GM13977 (cell line): ENCODE data around the gene PLCB1.

Experiments
- DNase-seq: peaks from one replicate; pipeline ENCODE4 v3.0.0; 2012; ENCODE audit warnings: low spot score
- in situ Hi-C: fragments of 300-500 bp; cut with MboI; formaldehyde crosslinking; loops from one replicate; pipeline ENCODE4 v1.12.0; 2022; ENCODE audit warnings: low sequenced_read_pairs, low pct_unique_long_range_greater_than_20kb, mixed read lengths, inconsistent platforms; ENCODE audit not compliant: unreplicated experiment
- TF ChIP-seq, protein P1 (sequence below): IDR thresholded peaks from 2 replicates; pipeline ENCODE4 v1.5.1; 2012; ENCODE audit warnings: mild to moderate bottlenecking, control low read depth; ENCODE audit not compliant: insufficient read depth; ENCODE audit errors: extremely low read depth, missing control alignments

PLCB1 gene

DNA sequence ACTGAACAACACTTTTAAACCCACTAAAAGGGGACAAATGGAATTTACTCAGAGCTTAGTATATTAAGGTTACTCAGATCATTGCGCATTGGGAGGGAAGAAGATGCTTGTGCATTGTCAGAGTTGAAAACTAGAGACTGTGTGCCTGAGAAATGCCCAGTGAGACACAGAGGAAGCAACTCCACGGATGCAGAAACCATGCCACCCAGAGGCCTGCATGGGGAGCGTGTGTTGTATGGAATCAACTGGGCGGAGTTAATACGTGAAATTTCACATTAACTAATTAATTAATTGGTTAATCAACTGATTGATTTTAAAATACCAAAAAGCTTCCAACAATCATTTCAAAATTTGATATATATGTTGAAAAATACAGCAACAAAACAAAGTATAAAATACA is 391.6 kb downstream of the PLCB1 start:
- in situ Hi-C loops, result no loop called here
- DNase-seq, result no peak
- TF ChIP-seq, protein P1, sequence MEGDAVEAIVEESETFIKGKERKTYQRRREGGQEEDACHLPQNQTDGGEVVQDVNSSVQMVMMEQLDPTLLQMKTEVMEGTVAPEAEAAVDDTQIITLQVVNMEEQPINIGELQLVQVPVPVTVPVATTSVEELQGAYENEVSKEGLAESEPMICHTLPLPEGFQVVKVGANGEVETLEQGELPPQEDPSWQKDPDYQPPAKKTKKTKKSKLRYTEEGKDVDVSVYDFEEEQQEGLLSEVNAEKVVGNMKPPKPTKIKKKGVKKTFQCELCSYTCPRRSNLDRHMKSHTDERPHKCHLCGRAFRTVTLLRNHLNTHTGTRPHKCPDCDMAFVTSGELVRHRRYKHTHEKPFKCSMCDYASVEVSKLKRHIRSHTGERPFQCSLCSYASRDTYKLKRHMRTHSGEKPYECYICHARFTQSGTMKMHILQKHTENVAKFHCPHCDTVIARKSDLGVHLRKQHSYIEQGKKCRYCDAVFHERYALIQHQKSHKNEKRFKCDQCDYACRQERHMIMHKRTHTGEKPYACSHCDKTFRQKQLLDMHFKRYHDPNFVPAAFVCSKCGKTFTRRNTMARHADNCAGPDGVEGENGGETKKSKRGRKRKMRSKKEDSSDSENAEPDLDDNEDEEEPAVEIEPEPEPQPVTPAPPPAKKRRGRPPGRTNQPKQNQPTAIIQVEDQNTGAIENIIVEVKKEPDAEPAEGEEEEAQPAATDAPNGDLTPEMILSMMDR, result no peak

DNA sequence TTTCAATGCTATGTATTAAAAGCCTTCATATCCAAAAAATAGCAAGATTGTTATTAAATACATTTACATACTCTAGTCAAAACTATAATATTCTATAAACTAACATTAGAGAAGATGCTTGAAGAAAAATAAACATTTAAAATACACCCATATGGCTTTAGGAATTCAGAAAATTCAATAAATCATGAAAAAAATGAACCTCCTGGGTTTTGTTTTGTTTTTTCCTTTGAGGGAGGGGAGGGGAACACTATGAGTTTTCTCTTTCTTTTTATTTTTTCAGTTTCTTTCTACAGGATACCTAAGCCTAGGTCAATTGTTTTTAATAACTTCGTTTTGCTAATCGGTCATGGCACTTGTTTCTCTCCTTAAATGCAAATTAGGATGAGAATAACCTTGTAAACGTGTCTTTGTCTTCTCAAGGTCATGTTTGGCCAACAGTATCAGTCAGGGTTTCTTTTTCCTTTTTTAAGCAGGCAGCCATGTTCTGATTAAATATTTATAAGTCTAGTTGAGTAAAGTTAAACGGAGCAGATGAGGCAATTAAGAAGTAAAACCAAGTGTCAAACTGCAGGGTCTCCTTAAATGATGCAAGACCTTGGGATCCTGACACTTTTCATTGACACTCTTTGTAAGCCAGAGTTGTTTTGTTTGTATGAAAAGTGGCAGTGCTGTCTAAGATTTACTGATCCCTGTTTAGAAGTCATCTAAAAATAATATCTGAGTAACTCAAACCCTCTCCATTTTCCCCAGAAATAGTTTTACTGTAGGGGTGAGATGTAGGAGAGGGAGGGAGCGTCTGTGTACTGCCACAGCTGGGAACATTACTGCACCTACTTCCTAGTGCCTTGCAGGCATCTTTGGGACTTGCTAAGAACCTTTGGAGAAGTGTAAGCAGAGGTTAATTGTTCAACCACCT is 392.3 kb downstream of the PLCB1 start:
- DNase-seq, result no peak

DNA sequence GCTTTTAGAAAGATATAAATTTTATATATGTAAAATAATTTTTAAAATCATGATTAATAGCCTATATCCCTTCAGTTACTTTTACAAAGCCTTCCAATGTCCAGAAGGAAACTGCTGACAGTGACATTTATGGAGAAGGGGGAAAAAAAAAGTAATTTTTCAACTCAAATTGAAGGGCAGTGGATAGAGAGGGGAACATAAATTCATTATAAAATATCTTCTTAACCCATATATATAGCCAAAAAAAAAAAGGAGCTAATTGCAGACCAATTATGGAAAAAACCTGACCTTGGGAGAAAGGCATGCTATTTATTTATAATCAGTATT is 392.9 kb downstream of the PLCB1 start:
- TF ChIP-seq, protein P1, result no peak
- no peak for DNase-seq
- in situ Hi-C loops, result no loop called here

More for the DNA sequence above, 392.3 kb downstream of the PLCB1 start:
- in situ Hi-C loops, result no loop called here
- TF ChIP-seq, protein P1, result no peak

DNA sequence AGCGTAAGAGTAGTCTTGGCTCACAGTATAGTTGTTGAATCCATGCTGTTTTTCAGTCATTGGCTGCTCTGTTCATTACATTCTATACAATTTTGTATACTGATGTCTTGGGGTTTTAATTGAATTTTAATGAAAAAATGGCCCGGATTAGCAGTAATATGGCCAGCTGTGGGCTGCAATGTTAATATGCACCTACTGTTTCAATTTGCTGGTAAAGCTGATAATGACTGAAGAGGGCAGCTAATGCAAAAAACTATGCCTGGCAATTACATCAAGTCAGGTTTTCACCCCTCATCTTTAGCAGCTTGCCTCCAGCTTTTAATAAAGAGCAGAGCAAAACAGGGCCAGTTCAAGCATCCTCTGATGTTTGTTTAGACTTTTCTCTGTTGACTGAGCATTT is 394.5 kb downstream of the PLCB1 start:
- in situ Hi-C loops, result no loop called here
- TF ChIP-seq, protein P1, result no peak
- DNase-seq, result no peak

DNA sequence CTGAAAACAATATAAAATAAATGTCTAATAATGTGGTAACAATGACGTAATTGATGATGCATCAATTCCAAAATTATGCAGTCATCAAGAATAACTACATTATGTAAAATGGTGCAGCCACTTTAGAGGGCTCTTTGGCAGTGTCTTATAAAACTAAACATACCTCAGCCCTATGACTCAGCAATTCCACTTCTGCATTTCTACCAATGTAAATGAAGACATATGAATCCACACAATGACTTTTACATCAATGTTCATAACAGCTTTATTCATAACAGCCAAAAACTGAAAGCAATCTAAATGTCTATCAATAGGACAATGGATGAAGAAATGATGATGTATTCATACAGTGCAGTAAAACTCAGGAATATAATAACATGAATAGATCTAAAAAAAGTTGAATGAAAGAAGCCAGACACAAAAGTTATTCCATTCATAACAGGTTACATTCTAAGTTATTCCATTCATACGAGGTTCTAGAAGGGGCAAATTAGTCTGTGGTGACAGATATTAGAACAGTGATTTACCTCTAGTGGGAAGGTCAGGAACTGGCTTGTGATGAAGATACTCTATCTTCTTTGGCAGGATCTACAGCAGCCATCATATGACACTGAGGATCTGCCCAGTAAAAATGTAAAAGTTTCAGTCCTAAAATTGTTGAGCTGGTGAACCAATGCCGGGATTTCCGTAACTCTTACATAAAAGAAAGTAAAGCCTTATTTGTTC is 396.1 kb downstream of the PLCB1 start:
- in situ Hi-C loops, result no loop called here
- no peak for DNase-seq
- TF ChIP-seq, protein P1, result no peak

DNA sequence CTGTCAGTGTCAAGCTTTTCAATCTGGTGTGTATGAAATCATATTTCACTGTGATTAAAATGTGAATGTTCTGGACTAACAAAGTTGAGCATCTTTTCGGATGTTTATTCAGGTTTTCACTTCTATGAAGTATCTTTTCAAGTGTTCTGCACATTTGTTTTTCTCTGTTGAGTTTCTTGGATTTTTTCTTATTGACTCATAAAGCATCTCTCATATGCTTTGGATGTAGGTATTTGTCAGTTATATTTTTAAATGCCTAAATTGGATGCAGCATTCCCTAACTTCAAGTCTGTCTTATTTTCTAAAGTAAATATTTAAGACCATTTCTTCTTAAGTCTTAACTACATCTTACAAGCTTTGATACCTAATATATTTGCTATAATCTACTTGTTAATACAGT is 398.0 kb downstream of the PLCB1 start:
- TF ChIP-seq, protein P1, result no peak
- in situ Hi-C loops, result no loop called here
- no peak for DNase-seq
